GM21717 (cell line): ENCODE measurements around the gene CLDN5.

Experiments used
- ATAC-seq: cut with Tn5 transposase; IDR thresholded peaks from one replicate; pipeline ENCODE4 v1.9.1; 2021; ENCODE audit warnings: mild to moderate bottlenecking, moderate library complexity; ENCODE audit not compliant: unreplicated experiment

CLDN5 gene

DNA sequence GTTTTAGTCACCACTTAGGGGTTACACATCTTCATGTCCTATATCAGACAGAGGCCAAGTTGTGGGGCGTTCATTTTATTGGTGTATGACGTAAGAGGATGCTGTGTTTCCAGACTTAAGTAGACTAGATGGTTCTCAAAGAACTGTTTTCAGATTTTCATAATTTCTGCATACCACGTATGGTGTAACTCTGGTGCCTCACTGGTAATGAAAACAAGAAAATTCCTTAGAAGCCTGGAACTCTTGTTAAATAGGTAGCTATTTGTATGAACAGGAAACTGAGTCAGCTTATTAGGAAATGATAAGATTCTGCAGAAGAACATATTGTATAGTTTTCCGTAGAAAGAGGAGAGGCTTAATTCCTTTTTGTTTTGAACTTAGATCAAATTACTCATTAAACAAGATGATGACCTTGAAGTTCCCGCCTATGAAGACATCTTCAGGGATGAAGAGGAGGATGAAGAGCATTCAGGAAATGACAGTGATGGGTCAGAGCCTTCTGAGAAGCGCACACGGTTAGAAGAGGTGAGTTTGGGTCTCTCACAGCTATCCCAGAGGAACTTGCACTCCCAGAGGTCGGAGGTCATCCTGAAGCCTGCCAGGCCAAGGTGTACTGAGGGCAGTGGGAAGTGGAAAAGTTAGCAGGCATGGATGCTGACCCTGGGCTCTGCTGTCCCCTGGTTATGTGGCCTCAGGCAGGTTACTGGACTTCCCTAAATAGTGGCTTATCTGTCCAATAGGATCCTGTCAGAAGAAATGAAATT lies 40.5 kb downstream of the CLDN5 start:
- ATAC-seq: no peak

DNA sequence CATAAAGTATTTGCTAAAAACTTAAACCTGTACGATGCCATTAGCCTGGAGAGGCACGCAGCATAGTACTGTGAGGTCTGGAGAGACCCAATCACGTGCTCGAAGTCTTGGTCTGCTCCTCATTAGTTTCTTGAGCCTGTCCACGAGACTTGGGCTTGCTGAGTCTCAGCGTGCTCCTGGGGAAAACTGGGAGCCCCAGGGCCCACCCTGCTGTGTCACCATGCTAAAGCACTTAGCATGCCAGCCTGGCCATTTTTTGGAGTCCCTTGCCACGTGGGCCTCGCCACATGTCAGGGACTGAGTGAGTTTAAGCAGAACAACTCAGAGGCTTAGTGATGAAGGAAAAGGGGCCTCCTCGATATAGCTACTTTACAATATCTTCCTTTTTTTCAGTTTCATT lies 41.9 kb downstream of the CLDN5 start:
- ATAC-seq: no peak

DNA sequence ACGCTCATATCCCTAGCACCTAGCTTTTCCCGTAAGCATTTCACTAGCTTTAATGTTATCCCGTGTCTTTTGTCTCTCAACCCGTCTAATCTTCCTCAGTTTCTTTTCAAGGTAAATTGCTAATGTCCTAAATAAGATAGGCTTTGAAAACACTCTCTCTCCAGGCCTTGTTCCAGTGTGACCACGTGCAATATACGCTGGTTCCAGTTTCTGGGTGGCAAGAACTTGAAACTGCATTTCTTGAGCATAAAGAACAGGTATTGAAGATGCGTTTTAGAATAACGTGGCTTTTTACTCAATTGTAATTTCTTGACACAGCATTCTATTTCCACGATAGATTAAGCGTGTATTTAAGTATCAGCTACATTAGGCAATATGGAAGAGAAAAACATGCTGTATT lies 43.4 kb downstream of the CLDN5 start:
- no peak for ATAC-seq

DNA sequence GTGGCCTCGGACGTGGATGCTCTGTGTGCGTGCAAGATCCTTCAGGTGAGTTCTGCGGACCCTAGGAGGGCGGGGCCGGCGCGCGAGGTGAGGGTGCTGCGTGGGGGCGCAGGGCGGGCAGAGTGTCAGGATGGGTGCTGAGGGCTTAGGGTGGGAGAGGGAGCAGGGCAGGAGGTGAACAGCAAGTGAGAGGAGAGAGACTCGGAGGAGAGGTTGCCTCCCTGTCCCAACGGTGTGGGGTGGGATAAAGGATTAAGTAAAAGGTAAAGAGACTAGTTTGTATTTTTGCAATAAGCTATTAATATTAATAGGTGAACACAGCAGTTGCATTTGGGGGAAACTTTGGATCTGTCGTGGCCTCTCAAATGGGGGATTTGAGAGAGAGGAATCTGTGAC lies 44.0 kb downstream of the CLDN5 start:
- ATAC-seq: peak; percentile 10

DNA sequence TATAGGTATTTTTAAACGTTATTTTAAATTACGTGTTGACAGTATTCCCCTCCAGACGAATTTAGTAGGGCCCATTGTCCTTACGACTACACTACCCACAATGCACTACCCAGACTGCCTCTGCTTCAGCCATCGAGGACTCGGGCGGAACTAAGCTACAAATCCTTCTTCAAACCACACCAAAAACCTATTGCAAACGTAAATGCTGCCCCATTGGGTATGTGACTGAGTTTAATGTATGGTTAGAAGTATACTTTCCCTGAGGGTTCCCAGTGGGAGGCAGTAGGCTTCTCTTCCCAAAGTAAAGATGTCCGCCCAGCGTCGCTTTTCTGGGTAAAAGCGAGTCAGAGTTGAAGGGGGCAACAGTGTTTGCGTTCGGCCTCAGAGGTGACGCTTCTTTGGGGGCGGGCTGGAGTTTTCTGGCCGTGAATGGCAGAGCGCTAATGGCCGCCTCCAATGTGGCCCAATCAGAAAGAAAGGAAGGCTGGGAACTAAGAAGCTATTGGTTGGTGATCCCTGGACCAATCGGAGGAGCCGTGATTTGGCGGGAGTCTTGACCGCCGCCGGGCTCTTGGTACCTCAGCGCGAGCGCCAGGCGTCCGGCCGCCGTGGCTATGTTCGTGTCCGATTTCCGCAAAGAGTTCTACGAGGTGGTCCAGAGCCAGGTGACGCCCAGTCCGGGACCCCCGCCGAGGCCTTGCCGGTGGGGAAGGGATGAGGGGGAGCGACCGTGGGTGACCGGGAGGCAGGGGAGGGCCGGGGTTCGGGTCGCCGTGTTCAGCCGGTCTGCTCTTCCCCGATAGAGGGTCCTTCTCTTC lies 44.6 kb downstream of the CLDN5 start, which contains the start of gene CDC45:
Gene CDC45, plus strand, starts transcription at position 566 of the 818 bp plus-strand sequence. Its CDS starts 49 bp downstream, at position 615.
- ATAC-seq: peak; percentile 69

DNA sequence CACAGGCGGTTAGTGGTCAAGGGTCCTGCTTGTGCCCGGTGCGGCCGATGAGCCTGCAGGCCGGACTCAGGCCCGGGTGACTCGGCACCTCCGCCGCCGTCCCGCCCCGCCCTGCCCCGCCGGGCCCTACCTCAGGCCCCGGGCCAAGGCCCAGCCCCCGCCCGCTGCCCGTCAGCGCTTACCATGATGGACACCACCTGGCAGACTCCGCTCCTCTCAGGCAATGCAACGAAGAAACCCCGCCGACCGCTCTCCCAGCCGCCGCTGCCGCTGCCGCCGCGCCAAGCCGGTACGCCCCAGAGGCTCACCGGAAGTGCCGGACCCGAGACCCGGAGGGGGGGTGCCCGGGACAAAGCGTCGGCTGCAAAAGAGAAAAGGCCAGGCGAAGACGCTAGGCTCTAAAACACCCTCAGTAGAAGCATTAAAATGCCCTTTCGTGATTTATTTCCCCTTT lies 45.3 kb downstream of the CLDN5 start, which contains the start of gene UFD1:
Gene UFD1, minus strand, starts transcription at position 293 of the 454 bp plus-strand sequence. Its CDS starts 108 bp downstream, at position 185.
- ATAC-seq: peak; percentile 36

DNA sequence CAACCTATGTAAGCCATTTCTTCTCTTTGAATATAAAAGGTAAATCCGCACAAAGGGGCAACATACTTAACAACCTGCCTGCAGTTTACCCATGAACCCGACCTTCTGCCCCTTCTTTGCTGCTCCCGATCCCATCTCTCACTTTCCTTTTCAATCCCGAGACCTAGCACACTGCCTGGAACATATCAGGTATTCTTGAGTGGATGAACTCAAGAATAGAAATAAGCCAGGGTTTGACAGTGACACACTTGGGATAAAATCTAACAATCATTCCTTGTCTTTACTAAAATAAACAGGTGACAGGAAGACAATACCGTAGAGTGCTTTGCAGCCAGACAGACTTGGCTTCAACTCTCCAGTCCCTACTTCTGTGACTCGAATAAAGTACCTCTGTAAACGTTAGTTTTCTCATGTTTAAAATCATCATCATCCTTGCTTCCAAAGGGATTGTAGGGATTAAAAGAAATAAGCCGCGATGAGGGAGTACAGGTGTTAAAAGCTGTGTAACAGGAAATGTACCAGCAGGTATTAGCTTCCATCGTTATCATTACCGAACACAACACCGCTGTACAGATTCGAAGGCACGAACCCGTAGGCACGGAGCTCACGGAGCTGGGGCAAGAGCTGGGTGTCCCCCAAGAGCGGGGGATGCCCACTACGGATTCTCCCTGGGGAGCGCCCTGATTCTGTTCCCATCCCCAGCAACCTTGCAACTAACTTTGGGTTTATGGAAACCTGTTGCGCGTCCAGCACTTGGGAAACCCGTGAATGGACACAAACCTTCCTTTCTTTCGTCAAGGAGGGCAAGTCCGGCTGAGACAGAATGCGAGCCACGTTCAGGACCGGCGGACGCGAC lies 45.9 kb downstream of the CLDN5 start:
- no peak for ATAC-seq

DNA sequence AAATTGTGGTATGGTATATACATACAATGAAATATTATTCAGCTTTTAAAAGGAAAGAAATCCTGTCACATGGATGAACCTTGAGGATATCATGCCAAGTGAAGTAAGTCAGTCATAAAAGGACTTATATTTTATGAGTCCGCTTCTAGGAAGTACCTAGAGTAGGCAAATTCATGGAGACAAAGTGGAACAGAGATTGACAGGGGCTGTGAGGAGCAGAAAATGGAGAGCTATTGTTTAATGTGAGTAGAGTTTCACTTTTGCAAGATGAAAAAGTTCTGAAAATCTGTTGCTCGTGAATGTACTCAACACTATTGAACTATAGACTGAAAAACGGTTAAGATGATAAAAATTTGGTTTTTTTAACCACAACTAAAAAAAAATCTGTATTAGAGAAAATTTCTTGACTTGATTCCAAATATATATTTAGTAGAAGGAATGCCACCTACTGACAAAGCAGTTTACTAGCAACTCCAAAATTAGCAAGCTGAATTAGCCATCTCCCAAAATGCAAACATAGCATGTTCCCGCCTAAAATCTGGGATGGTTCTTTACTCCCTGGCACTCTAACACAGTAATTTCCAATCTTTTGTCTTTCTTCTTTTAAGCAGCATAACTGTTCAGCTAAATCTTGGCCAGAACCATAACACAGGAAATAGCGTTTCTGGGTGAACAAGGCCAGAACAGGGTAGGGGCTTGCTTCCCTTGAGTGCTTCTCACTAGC lies 46.7 kb downstream of the CLDN5 start:
- ATAC-seq: no peak

DNA sequence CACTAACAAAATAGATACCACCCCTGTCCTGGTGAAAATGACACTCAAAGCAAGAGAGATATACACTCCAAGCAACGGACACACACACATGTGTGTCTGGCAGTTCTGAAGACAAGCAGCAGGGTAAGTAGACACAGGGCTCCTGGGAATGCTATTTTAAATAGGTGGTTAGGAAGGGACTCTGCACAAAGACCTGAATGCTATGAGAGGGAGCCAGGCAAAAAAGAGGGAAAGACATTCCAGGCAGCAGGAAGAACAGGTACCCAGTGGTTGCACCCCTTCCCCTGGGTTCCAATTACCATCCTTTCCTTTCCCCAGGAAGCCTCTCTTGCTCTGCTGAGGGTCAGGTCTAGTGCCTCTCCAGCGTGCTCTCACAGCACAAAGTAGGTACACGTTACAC lies 48.2 kb downstream of the CLDN5 start:
- ATAC-seq: no peak

DNA sequence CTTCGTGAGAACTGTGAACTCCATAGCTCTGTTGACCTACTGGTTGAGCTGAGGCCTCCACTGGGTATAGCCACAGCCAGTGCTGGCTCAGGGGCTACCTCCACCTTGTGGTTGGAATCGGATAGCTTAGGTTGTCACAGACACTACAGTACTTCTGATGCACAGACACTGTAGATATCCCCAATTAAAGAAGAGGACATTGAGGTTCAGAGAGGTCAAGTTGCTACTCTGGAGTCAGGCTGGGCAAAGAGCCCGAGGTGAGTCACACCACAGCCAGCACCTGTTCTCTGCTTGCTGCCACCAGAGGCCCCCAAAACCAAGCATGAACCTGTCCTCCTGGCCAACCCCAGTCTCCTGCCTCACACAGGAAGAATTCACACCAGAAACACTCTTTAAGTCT lies 50.6 kb downstream of the CLDN5 start:
- no peak for ATAC-seq
